Fibroblast of villous mesenchyme (primary cell): Measurements from ENCODE around the gene KAT2A. TPM values are rescaled to one million over a fixed set of nuclear protein-coding genes. Genes with fewer than 3 reads are reported as not detected.
A peak's percentile ranks its signal among the peaks of the same experiment; 100 is the strongest.

Source experiments
- DNase-seq: peaks from one replicate; pipeline ENCODE4 v3.0.0-alpha.2; 2010; ENCODE audit warnings: low read depth
- H3K4me3 ChIP-seq: 2 replicates; pipeline ENCODE4 v1.5.1; 2011; ENCODE audit warnings: low read depth, mild to moderate bottlenecking, low read length
- CTCF ChIP-seq: IDR thresholded peaks from 2 replicates; pipeline ENCODE4 v1.5.1; 2012; ENCODE audit warnings: low read depth, mild to moderate bottlenecking, low read length; ENCODE audit not compliant: insufficient read depth
- total RNA-seq: library from RNA; depleted of rRNA; stranded (reverse); fragments of >200 nt; gene quantifications from 2 replicates; pipeline ENCODE4 v1.2.3, GENCODE V29; 2012

Gene KAT2A
- total RNA-seq, 1 donor, result 13.0 TPM

GRCh38 chr17:42107597-42108576 is 13.3 kb downstream of the KAT2A start:
- TF ChIP-seq CTCF, result no peak
- DNase-seq, result peak; percentile 11
- no peak overlapping the region for H3K4me3 ChIP-seq

- H3K4me3 ChIP-seq, result no peak overlapping the region
- TF ChIP-seq CTCF, result no peak
- DNase-seq, result no peak
Observed at GRCh38 chr17:42107124-42107523, 14.0 kb downstream of the KAT2A start.

- no peak for TF ChIP-seq CTCF
- no peak for DNase-seq
- no peak overlapping the region for H3K4me3 ChIP-seq
Observed at GRCh38 chr17:42106009-42106408, 15.2 kb downstream of the KAT2A start.

- DNase-seq, result no peak
- no peak for TF ChIP-seq CTCF
- H3K4me3 ChIP-seq, result no peak overlapping the region
Observed at GRCh38 chr17:42104264-42104663, 16.9 kb downstream of the KAT2A start.

GRCh38 chr17:42103221-42103954 is 17.8 kb downstream of the KAT2A start:
- H3K4me3 ChIP-seq, result no peak overlapping the region
- TF ChIP-seq CTCF, result no peak
- no peak for DNase-seq

- TF ChIP-seq CTCF, result peak; percentile 92
- H3K4me3 ChIP-seq, result no peak overlapping the region
- DNase-seq, result peak; percentile 53
Observed at GRCh38 chr17:42101513-42102292, 19.5 kb downstream of the KAT2A start.
